Muscle of arm (tissue), 14 donors: ENCODE results near the gene ZFAND6. TPM values are rescaled to one million over a fixed set of nuclear protein-coding genes. Genes with fewer than 3 reads are reported as not detected.
"Not testable (repeated sequence)": the region's sequence is repeated elsewhere in the genome, so short reads cannot be mapped to it uniquely, and the experiment has no call there.

Experiments
- DNase-seq: peaks from one replicate; pipeline ENCODE4 v3.0.0-alpha.2; 2013
- long read RNA-seq, 11 donors: transcript quantifications; one replicate each; lab custom pipeline, GENCODE V29; 2026
- polyA plus RNA-seq, 12 donors: library from polyadenylated mRNA; unstranded; fragments of 120-200 nt; gene quantifications; one replicate each; pipeline ENCODE4 v1.2.1, GENCODE V29; 2013; ENCODE audit not compliant: insufficient read length in 12 of 12

The ZFAND6 gene
- 100 to 1,000 TPM in 10 of 12 donors, 10 to 100 TPM in 2; 96.8 to 736 (median 114) TPM for polyA plus RNA-seq
- long read RNA-seq, donor 1, transcript ZFAND6-220 (6 exons, 891 nt), result major isoform, 15 of 122 reads
- long read RNA-seq, donor 1, partial matches to known transcripts, result 98 of 122 reads
- long read RNA-seq, donor 1, other reads (novel, unspliced or antisense), result 0 of 122 reads
- long read RNA-seq, donor 2, transcript ZFAND6-220 (6 exons, 891 nt), result major isoform, 43 of 155 reads
- long read RNA-seq, donor 2, transcript ZFAND6-213 (6 exons, 1,446 nt), result minor isoform, 10 of 155 reads
- long read RNA-seq, donor 2, transcript ZFAND6-201 (7 exons, 1,814 nt), result minor isoform, 7 of 155 reads
- long read RNA-seq, donor 2, partial matches to known transcripts, result 91 of 155 reads
- long read RNA-seq, donor 2, other reads (novel, unspliced or antisense), result 0 of 155 reads
- long read RNA-seq, donor 3, transcript ZFAND6-213 (6 exons, 1,446 nt), result major isoform, 7 of 22 reads
- long read RNA-seq, donor 3, transcript ZFAND6-220 (6 exons, 891 nt), result major isoform, 7 of 22 reads
- long read RNA-seq, donor 3, transcript ZFAND6-203 (2 exons, 2,594 nt), result minor isoform, 5 of 22 reads
- long read RNA-seq, donor 3, partial matches to known transcripts, result 0 of 22 reads
- long read RNA-seq, donor 3, other reads (novel, unspliced or antisense), result 0 of 22 reads
- long read RNA-seq, donor 4, transcript ZFAND6-220 (6 exons, 891 nt), result major isoform, 7 of 11 reads
- long read RNA-seq, donor 4, partial matches to known transcripts, result 0 of 11 reads
- long read RNA-seq, donor 4, other reads (novel, unspliced or antisense), result 0 of 11 reads
- long read RNA-seq, donor 5, transcript ZFAND6-213 (6 exons, 1,446 nt), result minor isoform, 9 of 56 reads
- long read RNA-seq, donor 5, transcript ZFAND6-201 (7 exons, 1,814 nt), result minor isoform, 7 of 56 reads
- long read RNA-seq, donor 5, transcript ZFAND6-220 (6 exons, 891 nt), result major isoform, 35 of 56 reads
- long read RNA-seq, donor 5, partial matches to known transcripts, result 0 of 56 reads
- long read RNA-seq, donor 5, other reads (novel, unspliced or antisense), result 0 of 56 reads
- long read RNA-seq, donor 6, transcript ZFAND6-220 (6 exons, 891 nt), result major isoform, 6 of 65 reads
- long read RNA-seq, donor 6, partial matches to known transcripts, result 53 of 65 reads
- long read RNA-seq, donor 6, other reads (novel, unspliced or antisense), result 0 of 65 reads
- long read RNA-seq, donor 7, transcript ZFAND6-220 (6 exons, 891 nt), result major isoform, 16 of 29 reads
- long read RNA-seq, donor 7, transcript ZFAND6-213 (6 exons, 1,446 nt), result minor isoform, 5 of 29 reads
- long read RNA-seq, donor 7, partial matches to known transcripts, result 5 of 29 reads
- long read RNA-seq, donor 7, other reads (novel, unspliced or antisense), result 0 of 29 reads
- long read RNA-seq, donor 8, transcript ZFAND6-220 (6 exons, 891 nt), result major isoform, 32 of 49 reads
- long read RNA-seq, donor 8, transcript ZFAND6-213 (6 exons, 1,446 nt), result minor isoform, 5 of 49 reads
- long read RNA-seq, donor 8, partial matches to known transcripts, result 5 of 49 reads
- long read RNA-seq, donor 8, other reads (novel, unspliced or antisense), result 0 of 49 reads
- long read RNA-seq, donor 9, transcript ZFAND6-220 (6 exons, 891 nt), result major isoform, 11 of 24 reads
- long read RNA-seq, donor 9, partial matches to known transcripts, result 6 of 24 reads
- long read RNA-seq, donor 9, other reads (novel, unspliced or antisense), result 0 of 24 reads
- long read RNA-seq, donor 10, transcript ZFAND6-213 (6 exons, 1,446 nt), result minor isoform, 6 of 26 reads
- long read RNA-seq, donor 10, transcript ZFAND6-220 (6 exons, 891 nt), result major isoform, 12 of 26 reads
- long read RNA-seq, donor 10, transcript ZFAND6-201 (7 exons, 1,814 nt), result minor isoform, 6 of 26 reads
- long read RNA-seq, donor 10, partial matches to known transcripts, result 0 of 26 reads
- long read RNA-seq, donor 10, other reads (novel, unspliced or antisense), result 0 of 26 reads
- long read RNA-seq, donor 11, transcript ZFAND6-220 (6 exons, 891 nt), result major isoform, 24 of 110 reads
- long read RNA-seq, donor 11, transcript ZFAND6-201 (7 exons, 1,814 nt), result minor isoform, 8 of 110 reads
- long read RNA-seq, donor 11, partial matches to known transcripts, result 70 of 110 reads
- long read RNA-seq, donor 11, other reads (novel, unspliced or antisense), result 0 of 110 reads

GRCh38 chr15:80058851-80059785 lies at the start of gene ZFAND6:
ZFAND6 (plus strand) TSS chr15:80059676; CDS start chr15:80120345, 60,669 bp downstream.
- peak; percentile 94 for DNase-seq

DNA sequence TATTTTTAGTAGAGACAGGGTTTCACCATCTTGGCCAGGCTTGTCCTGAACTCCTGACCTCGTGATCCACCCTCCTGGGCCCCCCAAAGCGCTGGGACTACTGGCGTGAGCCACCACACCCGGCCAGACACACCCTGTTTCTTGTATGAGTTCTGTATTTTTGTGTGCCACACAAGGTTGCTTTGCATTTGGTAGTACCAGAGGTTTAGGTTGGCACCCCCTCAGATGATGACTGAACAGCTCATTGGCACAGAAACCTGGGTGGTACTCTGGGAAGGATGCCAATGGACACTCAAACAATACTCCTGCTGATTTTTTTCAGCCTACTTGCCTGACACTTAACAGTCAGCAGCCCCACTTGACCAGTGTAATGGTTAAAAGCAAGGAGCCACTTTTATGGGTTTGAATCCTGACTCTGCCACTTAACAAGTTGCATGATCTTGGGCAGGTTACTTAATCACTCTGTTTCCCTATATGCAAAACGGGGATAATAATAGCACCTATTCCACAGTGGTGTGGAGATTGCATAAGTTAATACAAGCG lies 49.3 kb upstream of the ZFAND6 start:
- DNase-seq, result no peak

DNA sequence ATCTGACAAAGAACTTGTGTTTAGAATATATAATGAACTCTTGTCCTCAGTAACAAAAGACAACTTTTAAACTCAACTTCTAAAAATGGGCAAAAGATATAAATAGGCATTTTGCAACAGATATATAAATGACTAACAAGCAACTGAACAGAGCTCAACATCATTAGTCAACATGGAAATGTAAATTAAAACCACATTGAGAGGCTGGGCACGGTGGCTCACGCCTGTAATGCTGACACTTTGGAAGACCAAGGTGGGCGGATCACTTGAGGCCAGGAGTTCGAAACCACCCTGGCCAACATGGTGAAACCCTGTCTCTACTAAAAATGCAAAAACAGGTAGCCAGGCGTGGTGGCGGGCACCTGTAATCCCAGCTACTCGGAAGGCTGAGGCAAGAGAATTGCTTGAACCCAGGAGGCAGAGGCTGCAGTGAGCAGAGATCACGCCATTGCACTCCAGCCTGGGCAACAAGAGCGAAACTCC lies 48.4 kb upstream of the ZFAND6 start:
- DNase-seq, result not testable (repeated sequence)

- no peak for DNase-seq
These were observed 47.9 kb upstream of the ZFAND6 start for GRCh38 chr15:80011596-80011995.

DNA sequence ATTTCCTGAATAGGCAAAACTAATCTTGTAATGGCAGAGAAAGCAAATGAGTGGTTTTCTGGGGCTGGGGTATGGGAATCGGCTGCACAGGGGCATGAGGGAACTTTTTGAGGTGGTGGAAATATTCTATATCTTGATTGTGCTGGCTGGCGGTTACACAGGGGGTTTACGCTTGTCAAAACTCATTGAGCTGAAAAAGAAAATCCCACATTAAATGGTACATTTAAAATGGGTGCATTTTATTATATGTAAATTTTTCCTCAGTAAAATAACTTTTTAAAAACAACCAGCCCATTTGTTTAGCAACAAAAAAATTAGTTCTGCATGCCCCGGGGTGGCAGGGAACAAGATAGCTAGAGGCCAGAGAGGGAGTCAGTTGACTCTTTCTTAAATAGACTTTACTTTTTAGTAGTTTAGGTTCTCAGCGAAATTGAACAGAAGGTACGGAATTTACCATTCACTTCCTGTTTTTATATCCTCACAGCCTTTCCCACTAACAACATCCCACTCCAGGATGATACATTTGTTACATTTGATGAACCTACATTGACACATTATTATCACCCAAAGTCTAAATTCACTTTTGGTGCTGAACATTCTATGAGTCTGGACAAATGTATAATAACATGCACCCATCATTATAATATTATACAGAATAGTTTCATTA lies 47.3 kb upstream of the ZFAND6 start:
- no peak for DNase-seq

DNA sequence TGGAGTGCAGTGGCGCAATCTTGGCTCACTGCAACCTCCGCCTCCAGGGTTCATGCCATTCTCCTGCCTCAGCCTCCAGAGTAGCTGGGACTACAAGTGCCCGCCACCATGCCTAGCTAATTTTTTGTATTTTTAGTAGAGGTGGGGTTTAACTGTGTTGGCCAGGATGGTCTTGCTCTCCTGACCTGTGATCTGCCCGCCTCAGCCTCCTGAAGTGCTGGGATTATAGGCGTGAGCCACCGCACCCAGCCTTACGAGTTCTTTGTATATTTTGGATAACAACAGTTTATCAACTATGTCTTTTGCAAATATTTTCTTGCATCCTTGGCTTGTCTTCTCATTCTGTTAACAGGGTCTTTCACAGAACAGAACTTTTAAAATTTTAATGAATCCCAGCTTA lies 45.3 kb upstream of the ZFAND6 start:
- not testable (repeated sequence) for DNase-seq

DNA sequence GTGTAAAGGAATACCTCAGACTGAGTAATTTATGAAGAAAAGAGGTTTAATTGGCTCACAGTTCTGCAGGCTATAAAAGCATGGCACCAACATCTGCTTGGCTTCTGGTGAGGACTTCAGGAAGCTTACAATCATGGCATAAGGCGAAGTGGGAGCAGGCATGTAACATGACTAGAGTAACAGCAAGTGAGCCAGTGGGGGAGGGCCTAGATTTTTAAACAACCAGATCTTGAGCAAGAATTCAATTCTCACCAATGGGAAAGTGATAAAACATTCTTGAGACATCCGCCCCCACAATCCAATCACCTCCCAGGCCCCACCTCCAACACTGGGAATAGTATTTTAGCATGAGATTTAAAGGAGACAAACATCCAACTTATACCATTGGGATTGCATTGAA lies 44.3 kb upstream of the ZFAND6 start:
- DNase-seq, result no peak

DNA sequence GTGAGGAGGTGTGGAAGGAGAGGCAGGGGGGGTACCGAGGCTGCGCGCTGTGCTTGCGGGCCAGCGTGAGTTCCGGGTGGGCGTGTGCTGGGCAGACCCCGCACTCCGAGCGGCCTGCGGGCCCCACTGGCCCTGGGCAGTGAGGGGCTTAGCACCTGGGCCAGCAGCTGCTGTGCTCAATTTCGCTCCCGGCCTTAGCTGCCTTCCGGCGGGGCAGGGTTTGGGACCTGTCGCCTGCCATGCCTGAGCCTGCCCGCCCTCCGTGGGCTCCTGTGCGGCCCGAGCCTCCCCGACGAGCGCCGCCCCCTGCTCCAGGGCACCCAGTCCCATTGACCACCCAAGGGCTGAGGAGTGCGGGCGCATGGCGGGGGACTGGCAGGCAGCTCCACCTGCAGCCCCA lies 43.0 kb upstream of the ZFAND6 start:
- not testable (repeated sequence) for DNase-seq

GRCh38 chr15:80017139-80017538 lies 42.3 kb upstream of the ZFAND6 start:
- DNase-seq, result not testable (repeated sequence)

GRCh38 chr15:80019168-80019745 lies 40.2 kb upstream of the ZFAND6 start:
- no peak for DNase-seq

GRCh38 chr15:80020149-80020548 lies 39.3 kb upstream of the ZFAND6 start:
- DNase-seq, result not testable (repeated sequence)

- DNase-seq, result no peak
These were observed 38.7 kb upstream of the ZFAND6 start for GRCh38 chr15:80020731-80021130.

- no peak for DNase-seq
These were observed 33.2 kb upstream of the ZFAND6 start for GRCh38 chr15:80026310-80026709.

- no peak for DNase-seq
These were observed 32.7 kb upstream of the ZFAND6 start for GRCh38 chr15:80026754-80027153.

GRCh38 chr15:80028937-80029336 lies 30.5 kb upstream of the ZFAND6 start:
- no peak for DNase-seq

GRCh38 chr15:80031841-80032240 lies 27.6 kb upstream of the ZFAND6 start:
- peak; percentile 22 for DNase-seq

DNA sequence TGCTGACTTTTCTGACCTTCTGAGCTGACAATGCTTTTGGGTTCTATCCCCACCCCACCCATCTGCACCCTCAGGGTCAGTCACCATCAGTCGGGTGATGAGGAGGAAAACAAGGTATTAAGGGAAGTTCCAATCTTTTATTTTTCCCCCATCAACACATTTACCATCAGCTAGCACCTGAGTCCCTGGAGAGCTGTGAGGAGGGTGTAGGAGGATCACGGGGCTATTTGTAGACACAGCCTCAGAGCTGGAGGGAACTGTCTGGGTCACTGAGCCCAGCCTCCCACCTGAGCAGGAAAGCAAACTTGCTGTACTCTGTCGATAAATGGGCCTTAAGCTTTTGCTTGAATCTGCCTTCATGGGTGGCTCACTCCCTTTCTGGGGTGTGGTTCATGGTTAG lies 24.8 kb upstream of the ZFAND6 start:
- no peak for DNase-seq
